Nucleus accumbens (tissue), 56 donors: ENCODE measurements around the gene COX5B.
A peak's percentile ranks its signal among the peaks of the same experiment; 100 is the strongest.

Experiments
- DNase-seq, 56 donors: peaks; one replicate each; lab custom pipeline; 2025; lab: John Stamatoyannopoulos, UW

The COX5B gene

DNA sequence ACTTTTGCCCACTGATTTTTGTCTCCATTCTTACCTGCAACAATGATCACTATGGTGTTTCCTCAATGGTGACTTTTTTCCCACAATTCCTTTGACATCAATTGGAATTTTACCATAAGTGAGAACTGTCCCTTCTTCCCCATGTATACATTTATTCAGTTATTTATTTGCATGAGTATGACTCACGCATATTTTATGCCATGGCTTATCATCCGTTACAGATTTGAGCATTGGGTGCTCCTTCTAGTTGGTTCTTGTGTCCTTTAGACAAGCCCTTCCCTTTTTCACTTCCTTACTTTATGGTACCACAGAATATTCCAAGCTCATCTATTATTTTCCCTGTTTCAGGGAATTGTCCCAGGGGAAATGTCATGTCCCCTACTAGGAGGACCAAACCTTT is 7.6 kb downstream of the COX5B start:
- DNase-seq: no peak

DNA sequence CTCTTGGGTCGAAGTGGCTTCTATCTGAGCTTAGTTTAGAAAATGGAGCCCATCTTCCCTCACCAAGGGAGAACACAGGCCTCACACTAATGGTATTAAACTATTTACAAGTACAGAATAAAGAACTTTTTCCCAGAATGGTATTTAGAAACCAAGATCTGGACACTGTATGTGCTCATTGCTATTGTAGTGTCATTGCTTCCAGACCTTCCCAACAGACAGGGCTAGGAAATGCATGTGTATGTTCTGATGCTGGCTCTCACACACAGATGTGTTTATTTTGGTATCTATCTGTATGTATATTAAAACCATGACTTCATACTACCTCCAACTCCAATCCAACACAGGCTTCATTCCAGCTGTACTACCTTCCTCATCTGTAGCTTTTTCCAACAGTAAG is 8.0 kb downstream of the COX5B start:
- DNase-seq: no peak

GRCh38 chr2:97654309-97654708 is 8.4 kb downstream of the COX5B start:
- DNase-seq: no peak

GRCh38 chr2:97654791-97655190 is 8.9 kb downstream of the COX5B start:
- DNase-seq: no peak

DNA sequence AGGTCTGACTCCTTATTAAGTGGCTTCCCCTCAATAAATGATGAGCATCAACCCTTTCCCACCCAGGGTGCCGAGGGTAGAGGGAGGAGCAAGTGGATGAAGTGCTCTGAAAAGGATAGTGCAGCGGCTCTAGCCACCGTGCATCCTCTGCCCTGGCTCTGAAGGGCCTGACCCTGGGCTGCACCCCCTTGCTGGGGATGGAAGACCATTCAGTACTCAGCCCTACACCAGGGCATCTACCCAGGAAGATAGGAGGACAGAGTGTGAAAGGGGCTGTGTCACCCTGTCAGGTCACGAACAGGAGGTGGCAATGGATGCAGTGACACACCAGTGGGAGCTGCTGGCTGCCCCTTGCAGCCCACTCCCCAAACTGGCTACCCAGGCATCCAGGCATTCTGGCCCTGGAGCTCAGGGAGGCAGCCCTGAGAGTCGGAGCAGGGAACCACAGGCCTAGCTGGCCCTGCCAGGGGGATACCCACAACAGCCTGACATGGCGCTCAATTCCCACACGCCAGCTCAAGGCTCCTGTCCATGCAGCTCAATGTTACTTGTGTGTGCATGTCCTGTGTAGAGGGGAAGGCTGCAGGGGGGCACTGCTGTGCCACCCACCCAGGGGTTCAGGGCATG is 10.4 kb downstream of the COX5B start:
- DNase-seq: no peak

DNA sequence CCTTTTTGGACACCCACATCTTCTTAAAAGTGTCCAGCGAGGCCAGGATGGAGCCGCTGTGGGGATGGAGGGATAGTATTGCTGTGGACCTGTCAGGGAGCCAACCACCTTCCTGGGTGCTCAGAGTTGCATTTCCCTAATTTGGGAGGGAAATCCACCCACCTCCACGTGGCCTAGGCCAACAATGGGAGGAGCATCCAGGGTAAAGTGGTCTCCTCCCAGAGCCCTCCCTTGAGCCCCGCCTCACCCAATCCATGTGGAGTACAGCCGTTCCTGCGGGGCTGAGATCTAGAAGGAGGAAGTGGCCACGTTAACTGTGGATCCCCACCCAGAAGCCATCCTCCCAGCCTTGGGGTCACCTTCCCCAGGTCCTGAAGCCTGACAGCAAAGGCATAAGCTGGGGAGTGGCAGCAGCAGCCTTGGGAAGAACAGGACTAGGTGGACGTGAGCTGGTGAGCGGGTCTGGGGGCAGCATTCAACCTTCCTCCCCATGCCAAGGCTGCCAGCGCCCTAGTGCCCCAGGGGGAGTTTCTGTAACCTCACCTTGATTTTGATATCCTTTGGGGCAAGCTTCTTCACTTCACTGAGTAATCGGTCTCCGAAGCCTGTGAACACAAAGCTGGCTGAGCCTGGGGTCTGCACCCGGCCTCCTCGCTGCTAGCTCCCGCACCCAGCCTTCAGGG is 11.2 kb downstream of the COX5B start:
- DNase-seq: no peak

DNA sequence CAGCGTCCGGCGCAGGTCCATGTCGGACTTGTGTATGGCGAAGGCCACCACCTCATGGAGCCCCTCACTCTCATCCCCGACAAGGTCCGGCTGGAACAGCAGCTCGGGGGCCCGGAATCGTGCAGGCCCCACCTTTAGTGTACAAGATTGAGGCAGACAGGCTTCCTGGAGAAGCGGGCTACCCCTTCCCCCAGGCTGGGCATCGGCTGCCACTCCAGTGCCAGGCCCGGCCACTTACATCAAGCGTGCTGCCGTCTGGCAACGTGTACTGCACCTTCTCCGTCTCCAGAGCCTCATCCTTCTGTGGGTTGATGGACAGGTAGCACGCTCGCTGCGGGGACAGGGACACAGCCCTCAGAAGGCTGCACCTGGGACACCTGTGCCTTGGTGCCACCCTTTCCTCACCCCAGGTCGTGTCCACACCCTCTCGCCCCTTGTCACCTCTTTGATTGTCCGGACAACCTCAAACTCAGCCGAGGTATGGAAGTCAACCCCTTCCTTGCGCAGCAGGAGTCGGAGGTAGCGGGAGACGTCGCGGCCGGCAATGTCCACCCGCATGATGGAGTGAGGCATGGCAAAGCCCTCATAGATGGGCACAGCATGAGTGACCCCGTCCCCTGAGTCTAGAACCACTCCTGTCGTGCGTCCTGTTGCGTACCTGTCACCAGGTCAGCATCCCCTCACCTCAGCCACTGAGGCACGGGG is 12.3 kb downstream of the COX5B start:
- DNase-seq: no peak

GRCh38 chr2:97658691-97659157 is 12.9 kb downstream of the COX5B start:
- no peak for DNase-seq

DNA sequence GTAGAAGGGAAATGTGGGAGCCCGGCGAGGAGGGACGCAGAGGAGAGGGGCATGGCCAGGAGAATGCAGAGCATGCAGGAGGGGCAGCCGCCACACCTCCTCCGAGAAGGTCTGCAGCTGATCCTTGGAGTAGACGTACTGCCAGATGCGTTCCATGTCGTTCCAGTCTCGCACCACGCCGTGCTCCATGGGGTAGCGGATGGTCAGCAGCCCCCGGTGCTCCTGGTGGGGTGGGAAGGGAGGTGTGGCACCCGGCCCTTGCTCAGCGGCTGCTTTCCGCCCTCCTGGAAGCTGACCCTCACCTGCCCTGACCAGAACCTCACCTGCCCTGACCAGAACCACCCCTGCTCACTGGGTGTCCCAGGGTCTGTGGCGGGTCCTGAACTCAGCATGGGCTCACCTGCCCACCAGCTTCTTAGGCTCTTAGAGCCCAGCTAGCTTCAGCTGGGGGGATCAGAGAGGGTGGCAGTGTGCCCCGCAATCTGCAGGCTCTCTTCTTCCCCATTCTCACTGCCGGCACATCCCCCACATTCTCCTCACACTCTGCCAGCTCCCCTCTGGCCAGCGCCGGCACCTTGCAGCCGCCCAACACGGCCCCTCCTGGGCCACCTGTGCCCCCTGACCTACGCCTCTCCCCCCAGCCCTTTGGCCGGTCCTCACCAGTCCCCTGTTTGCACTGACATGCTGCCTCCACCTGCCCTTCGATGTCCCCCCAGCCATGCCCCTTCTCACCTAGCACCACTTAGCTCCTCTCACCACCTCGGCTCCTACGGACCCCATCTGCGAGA is 13.6 kb downstream of the COX5B start:
- DNase-seq: no peak

DNA sequence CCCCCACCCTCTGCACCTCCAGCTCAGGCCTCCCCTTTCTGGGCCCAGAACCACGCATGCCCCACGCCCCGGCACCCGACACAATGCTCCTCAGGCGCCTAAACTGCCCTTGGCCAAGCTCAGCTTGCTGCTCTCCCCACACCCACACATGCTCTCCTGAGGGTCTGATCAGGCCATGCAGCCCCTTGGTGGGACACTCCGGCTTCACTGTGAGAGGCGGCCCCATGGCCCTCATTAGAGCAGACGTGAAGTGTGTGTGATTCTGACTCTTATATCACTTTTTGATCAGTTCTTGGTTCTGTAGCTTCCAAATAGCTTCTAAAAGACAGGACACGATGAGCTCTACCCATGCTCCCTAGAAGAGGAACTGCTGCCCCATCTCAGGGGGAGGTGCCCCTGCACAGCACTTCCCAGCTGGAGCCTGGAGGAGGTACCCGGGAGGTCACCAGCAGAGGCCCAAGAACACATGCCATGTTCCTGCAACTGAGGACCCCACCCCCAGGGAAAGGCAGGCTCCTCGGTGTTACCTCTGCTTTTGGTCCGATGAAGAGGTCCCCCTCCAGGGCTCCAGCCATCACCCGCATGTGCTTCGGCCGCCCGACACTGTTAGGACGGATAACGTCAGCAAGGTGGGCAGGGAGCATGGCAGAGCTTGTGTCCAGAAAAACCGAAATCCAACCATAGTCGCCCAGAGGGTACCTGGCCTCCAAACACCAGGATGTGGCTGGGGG is 14.3 kb downstream of the COX5B start:
- DNase-seq: no peak

DNA sequence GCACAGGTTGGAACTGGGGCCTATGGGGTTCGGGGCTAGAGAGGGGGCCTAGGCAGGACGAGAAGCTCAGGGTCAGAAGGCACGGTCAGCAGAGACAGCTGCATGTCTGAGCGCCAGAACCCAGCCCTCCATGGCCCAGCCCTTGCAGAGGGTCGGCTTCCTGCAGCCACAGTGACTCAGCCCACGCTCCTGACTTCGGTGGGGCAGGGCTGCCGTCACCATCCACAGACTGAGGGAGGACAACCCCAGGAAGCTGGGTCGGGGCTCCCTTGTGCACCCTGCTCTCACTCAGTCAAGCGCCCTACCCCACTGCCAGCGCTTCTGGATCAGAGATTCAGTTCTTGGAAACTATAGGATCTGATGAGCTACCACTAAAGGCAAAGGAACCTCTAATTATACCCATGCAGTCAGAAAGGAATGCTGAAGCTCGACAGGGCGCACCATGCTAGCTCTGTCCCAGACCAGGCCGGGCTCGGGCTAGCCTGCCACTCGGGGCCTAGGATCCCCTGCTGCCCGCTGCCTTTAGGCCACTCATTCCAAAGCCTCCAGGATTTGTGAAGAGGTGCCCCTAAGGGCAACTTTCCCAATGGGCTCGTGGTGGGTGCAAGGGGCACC is 15.0 kb downstream of the COX5B start:
- no peak for DNase-seq

DNA sequence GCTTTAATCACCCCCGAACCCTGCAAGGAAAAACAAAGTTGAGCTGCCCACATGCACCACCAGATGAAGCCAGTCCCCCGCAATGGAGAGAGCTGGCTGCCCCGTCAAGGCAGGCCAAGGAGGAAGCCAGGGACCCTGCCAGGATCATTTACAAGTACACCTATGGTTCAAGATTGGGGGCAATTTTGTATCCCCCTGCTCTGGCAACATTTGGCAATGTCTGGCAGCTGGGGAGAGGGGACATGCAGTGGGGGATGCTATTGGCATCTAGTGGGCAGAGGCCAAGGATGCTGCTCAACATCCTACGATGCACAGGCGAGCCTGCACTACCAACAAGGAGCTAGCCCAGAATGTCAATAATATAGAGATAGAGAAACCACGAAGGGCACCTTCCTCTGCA is 16.1 kb downstream of the COX5B start:
- no peak for DNase-seq

GRCh38 chr2:97662386-97662894 is 16.6 kb downstream of the COX5B start:
- DNase-seq: no peak

DNA sequence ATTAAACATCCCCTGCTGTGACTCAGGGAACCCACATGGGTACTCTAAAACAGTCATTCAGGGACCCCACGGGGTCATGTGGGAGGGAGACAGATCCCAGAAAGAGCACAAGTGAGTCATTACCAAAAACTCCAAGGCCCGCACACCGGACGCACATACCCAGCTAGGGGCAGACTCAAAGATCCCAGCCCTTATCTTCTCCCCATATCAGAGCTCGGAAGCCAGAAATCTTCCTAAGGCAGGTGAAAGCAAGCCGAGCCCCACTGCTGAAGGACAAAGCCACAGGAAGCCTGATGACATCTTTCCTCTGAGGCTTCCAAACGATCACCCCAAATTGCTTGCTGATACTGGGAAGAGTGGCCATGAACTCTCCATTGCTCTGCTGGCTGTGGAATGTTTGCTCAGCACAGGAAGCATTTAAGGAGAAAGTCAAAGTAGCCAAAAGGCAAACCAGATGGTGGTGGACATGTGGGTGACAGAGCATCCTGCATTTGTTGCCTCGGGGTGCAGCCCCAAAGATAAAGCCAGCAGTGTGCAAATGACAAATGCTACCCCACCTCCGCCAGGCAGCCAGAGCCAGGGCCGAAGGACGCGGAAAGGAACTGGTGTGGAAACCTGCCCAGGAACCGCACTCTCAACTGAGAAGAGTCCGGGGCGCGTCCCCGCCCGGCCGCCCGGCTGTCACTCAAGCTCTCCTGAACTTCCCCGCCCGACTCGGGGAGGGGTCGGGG is 17.2 kb downstream of the COX5B start:
- peak in 48 of 56 donors; percentile 14 to 77 (median 57) for DNase-seq

GRCh38 chr2:97663626-97663961 is 17.7 kb downstream of the COX5B start:
- peak in 1 of 56 donors; percentile 81 for DNase-seq

- DNase-seq: peak; percentile 83 to 99 (median 97)
Observed at GRCh38 chr2:97663962-97664635, 18.2 kb downstream of the COX5B start, which contains the start of gene ACTR1B. Gene ACTR1B, minus strand, starts transcription at chr2:97664044. Its CDS starts 154 bp downstream, at chr2:97663890.

DNA sequence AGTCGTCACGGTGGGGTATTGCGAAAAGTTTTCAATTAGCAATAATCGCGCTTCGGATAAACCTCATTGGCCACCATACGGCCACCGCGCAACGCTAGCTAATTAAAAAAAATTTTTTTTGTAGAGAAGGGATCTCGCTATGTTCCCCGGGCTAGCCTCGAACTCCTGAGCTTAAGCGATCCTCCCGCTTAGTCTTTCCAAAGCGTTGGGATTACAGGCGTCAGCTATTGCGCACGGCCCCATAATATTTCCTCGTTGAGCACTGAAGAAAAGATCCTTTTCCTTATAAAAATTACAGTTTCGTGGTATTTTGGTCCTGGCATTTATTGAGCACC is 18.7 kb downstream of the COX5B start:
- no peak for DNase-seq

- DNase-seq: no peak
Observed at GRCh38 chr2:97669448-97669847, 23.6 kb downstream of the COX5B start, which contains the start of gene C2orf92. Gene C2orf92, plus strand, starts transcription at chr2:97669713. Its CDS starts 76 bp downstream, at chr2:97669789.
